Sigmoid colon (tissue), 7 donors: ENCODE data around the gene PI4KA. TPM values are rescaled to one million over a fixed set of nuclear protein-coding genes. Genes with fewer than 3 reads are reported as not detected.
"Not testable (repeated sequence)": the region's sequence is repeated elsewhere in the genome, so short reads cannot be mapped to it uniquely, and the experiment has no call there.

ENCODE experiments used
- DNase-seq: peaks from one replicate; pipeline ENCODE4 v3.0.0-alpha.2; 2019
- H3K27ac ChIP-seq, 4 donors: fragments of 200-600 bp; sonication (generic); one replicate each; pipeline ENCODE4 v1.5.1; 2016 to 2019; ENCODE audit warnings: mild to moderate bottlenecking in 1 of 4
- H3K27me3 ChIP-seq, 3 donors: fragments of 200-600 bp; sonication (generic); one replicate each; pipeline ENCODE4 v1.5.1; 2019; ENCODE audit warnings: mild to moderate bottlenecking in 1 of 3
- H3K36me3 ChIP-seq, 4 donors: fragments of 200-600 bp; sonication (generic); one replicate each; pipeline ENCODE4 v1.5.1; 2016 to 2019
- H3K4me1 ChIP-seq, 4 donors: fragments of 200-600 bp; sonication (generic); one replicate each; pipeline ENCODE4 v1.5.1; 2017 to 2019
- H3K4me3 ChIP-seq, 4 donors: fragments of 200-600 bp; sonication (generic); one replicate each; pipeline ENCODE4 v1.5.1; 2017 to 2019; ENCODE audit warnings: mild to moderate bottlenecking in 2 of 4, moderate library complexity in 1 of 4
- H3K9me3 ChIP-seq, 4 donors: fragments of 200-600 bp in 3 of 4; sonication (generic) in 3 of 4; one replicate each; pipeline versions ENCODE4 v1.5.1 to v1.6.1; 2013 to 2019
- CTCF ChIP-seq, 4 experiments: fragments of 450-650 bp in 3 of 4; fragments of 200-600 bp in 1 of 4; IDR thresholded peaks; one replicate each; pipeline ENCODE4 v1.5.1; 2016 to 2019; ENCODE audit warnings: antibody characterized with exemption in 4 of 4, mild to moderate bottlenecking in 3 of 4, moderate library complexity in 2 of 4
- EP300 ChIP-seq, 4 donors: sonication (generic); formaldehyde crosslinking; IDR thresholded peaks; one replicate each; pipeline ENCODE4 v1.6.1; 2017; ENCODE audit warnings: antibody characterized with exemption in 4 of 4
- POLR2A ChIP-seq, 2 donors: fragments of 450-650 bp; IDR thresholded peaks; one replicate each; pipeline ENCODE4 v1.6.1; 2016; ENCODE audit warnings: antibody characterized with exemption in 2 of 2, mild to moderate bottlenecking in 2 of 2, moderate library complexity in 2 of 2
- POLR2AphosphoS5 ChIP-seq, 4 donors: sonication (generic); formaldehyde crosslinking; IDR thresholded peaks; one replicate each; pipeline ENCODE4 v1.6.1; 2017; ENCODE audit warnings: antibody characterized with exemption in 4 of 4
- WGBS, 2 donors: extraction: QIAGEN DNeasy Blood & Tissue Kit; methylation state at CpG; one replicate each; pipeline ENCODE4 v1.1.7; 2013; 5-methylcytosine and 5-hydroxymethylcytosine counted together
- intact Hi-C: fragments of 100-400 bp; cut with DNase I; formaldehyde crosslinking; loops from one replicate; pipeline ENCODE4 v1.15.1; 2023
- polyA plus RNA-seq, 3 donors: library from polyadenylated mRNA; stranded (reverse); fragments of 200-250 nt; gene quantifications; one replicate each; pipeline ENCODE4 v1.2.3, GENCODE V29; 2013
- total RNA-seq, 4 donors: library from RNA; depleted of rRNA; stranded (reverse); fragments of >200 nt; gene quantifications; one replicate each; pipeline ENCODE4 v1.1.0, GENCODE V29; 2016
- donor health status: healthy with polysubstance abuse.
- donor health status: Bipolar disorder and iron deficiency.
- donor health status: healthy.

PI4KA gene
- total and polyA plus RNA-seq, 7 donors: 26.1 to 137 (median 63.5) TPM

GRCh38 chr22:20721409-20722218 is 137.0 kb downstream of the PI4KA start:
- intact Hi-C loops: no loop called here
- 79 to 88% methylated on average over 13 of the region's 13 CpGs for WGBS, 2 donors
- peaks cover 3 to 60% (median 22%) of the 10 kb centered on the region in 4 donors for H3K36me3 ChIP-seq
- no peaks in the 10 kb centered on the region for H3K9me3 ChIP-seq
- no peaks in the 10 kb centered on the region for H3K4me1 ChIP-seq
- no peak for DNase-seq
- no peak overlapping the region for H3K4me3 ChIP-seq
- H3K27me3 ChIP-seq: no peaks in the 10 kb centered on the region
- TF ChIP-seq POLR2AphosphoS5 (IDR thresholded peaks at IDR 0.05): no peak
- no peak for TF ChIP-seq EP300 (IDR thresholded peaks at IDR 0.05)
- no peak for TF ChIP-seq POLR2A (IDR thresholded peaks at IDR 0.05)
- TF ChIP-seq CTCF (IDR thresholded peaks at IDR 0.05): no peak
- H3K27ac ChIP-seq: no peak overlapping the region

- no peaks in the 10 kb centered on the region for H3K9me3 ChIP-seq
- no peaks in the 10 kb centered on the region for H3K4me1 ChIP-seq
- no peak for DNase-seq
- peaks cover 0 to 57% (median 15%) of the 10 kb centered on the region in 4 donors for H3K36me3 ChIP-seq
- intact Hi-C loops: no loop called here
- no peak overlapping the region for H3K27ac ChIP-seq
- H3K27me3 ChIP-seq: no peaks in the 10 kb centered on the region
- TF ChIP-seq CTCF (IDR thresholded peaks at IDR 0.05) (no peak), EP300 (IDR thresholded peaks at IDR 0.05) (no peak), POLR2A (IDR thresholded peaks at IDR 0.05) (no peak)
- 90 to 95% methylated on average over 13 of the region's 13 CpGs for WGBS, 2 donors
- no peak overlapping the region for H3K4me3 ChIP-seq
Observed at GRCh38 chr22:20720692-20721408, 137.8 kb downstream of the PI4KA start.

GRCh38 chr22:20718727-20719126 is 139.9 kb downstream of the PI4KA start:
- WGBS, 2 donors: 91 to 95% methylated on average over 12 to 13 of the region's 13 CpGs
- H3K27ac ChIP-seq, DNase-seq, H3K27me3 ChIP-seq, intact Hi-C loops, H3K9me3 ChIP-seq, H3K4me1 ChIP-seq, H3K4me3 ChIP-seq: not testable (repeated sequence)
- H3K36me3 ChIP-seq: peaks cover 0 to 55% (median 12%) of the 10 kb centered on the region in 4 donors

- H3K36me3 ChIP-seq: peaks cover 0 to 61% (median 13%) of the 10 kb centered on the region in 4 donors
- DNase-seq: not testable (repeated sequence)
- 53 to 74% methylated on average over 6 to 7 of the region's 7 CpGs for WGBS, 2 donors
Observed at GRCh38 chr22:20717981-20718380, 140.6 kb downstream of the PI4KA start.

GRCh38 chr22:20717213-20717866 is 141.3 kb downstream of the PI4KA start:
- intact Hi-C loops, H3K4me3 ChIP-seq, DNase-seq, H3K27me3 ChIP-seq, H3K27ac ChIP-seq, H3K4me1 ChIP-seq, H3K9me3 ChIP-seq: not testable (repeated sequence)
- 50 to 67% methylated on average over 17 of the region's 17 CpGs for whole genome bisulfite sequencing, 2 donors
- peaks cover 0 to 62% (median 14%) of the 10 kb centered on the region in 4 donors for H3K36me3 ChIP-seq

More at GRCh38 chr22:20717981-20718380, 140.6 kb downstream of the PI4KA start:
- H3K27ac ChIP-seq, intact Hi-C loops, H3K4me3 ChIP-seq, H3K9me3 ChIP-seq, H3K27me3 ChIP-seq, H3K4me1 ChIP-seq: not testable (repeated sequence)

GRCh38 chr22:20713116-20713515 is 145.5 kb downstream of the PI4KA start:
- H3K4me3 ChIP-seq, intact Hi-C loops, H3K27ac ChIP-seq, DNase-seq, H3K9me3 ChIP-seq, H3K27me3 ChIP-seq, H3K4me1 ChIP-seq: not testable (repeated sequence)
- H3K36me3 ChIP-seq: peaks cover 0 to 46% (median 9%) of the 10 kb centered on the region in 4 donors
- 95 to 97% methylated on average over 13 of the region's 13 CpGs for WGBS, 2 donors

GRCh38 chr22:20709966-20710365 is 148.6 kb downstream of the PI4KA start:
- H3K36me3 ChIP-seq: peaks cover 0 to 28% (median 9%) of the 10 kb centered on the region in 4 donors
- intact Hi-C loops: loop anchor here (10.0 kb wide), 1 partner anchor 215 kb away; the partner anchor contains the start of gene KLHL22
- H3K9me3 ChIP-seq, H3K27me3 ChIP-seq, DNase-seq, H3K4me3 ChIP-seq, H3K27ac ChIP-seq, H3K4me1 ChIP-seq: not testable (repeated sequence)
- WGBS, 2 donors: 94 to 96% methylated on average over 11 of the region's 11 CpGs

GRCh38 chr22:20707549-20708118 is 151.0 kb downstream of the PI4KA start:
- not testable (repeated sequence) for H3K4me3 ChIP-seq, H3K9me3 ChIP-seq, DNase-seq, H3K27ac ChIP-seq, H3K27me3 ChIP-seq
- intact Hi-C loops: loop anchor here (10.0 kb wide), 1 partner anchor 213 kb away; the partner anchor contains the start of gene KLHL22
- H3K4me1 ChIP-seq: peaks cover 0 to 13% (median 11%) of the 10 kb centered on the region in 4 donors
- WGBS, 2 donors: 94 to 95% methylated on average over 11 of the region's 11 CpGs
- H3K36me3 ChIP-seq: peaks cover 0 to 16% (median 6%) of the 10 kb centered on the region in 4 donors
